Heart left ventricle (tissue), 16 donors: ENCODE results near the gene CFAP299. TPM values are rescaled to one million over a fixed set of nuclear protein-coding genes. Genes with fewer than 3 reads are reported as not detected.

Experiments
- ATAC-seq, 4 donors: fragments of 200-7000 bp; cut with Tn5 transposase; one replicate each; pipeline ENCODE4 v1.9.1; 2020 to 2022; ENCODE audit warnings: moderate library complexity in 4 of 4, mild to moderate bottlenecking in 3 of 4, moderate number of reproducible peaks in 1 of 4
- DNase-seq, 5 donors: peaks; one replicate each; pipeline ENCODE4 v3.0.0-alpha.2; 2020
- H3K27ac ChIP-seq, 12 donors: fragments of 200-600 bp; sonication (generic) in 4 of 12; one replicate each; pipeline versions ENCODE4 v1.5.0 to v1.8.0; 2016 to 2022; ENCODE audit warnings: mild to moderate bottlenecking in 2 of 12
- H3K27me3 ChIP-seq, 9 donors: fragments of 200-600 bp; sonication (generic) in 2 of 9; one replicate each; pipeline versions ENCODE4 v1.5.1 to v1.8.0; 2016 to 2022; ENCODE audit warnings: mild to moderate bottlenecking in 3 of 9
- H3K36me3 ChIP-seq, 9 donors: fragments of 200-600 bp; sonication (generic) in 2 of 9; one replicate each; pipeline versions ENCODE4 v1.5.0 to v1.8.0; 2018 to 2022; ENCODE audit warnings: mild to moderate bottlenecking in 2 of 9
- H3K4me1 ChIP-seq, 12 donors: fragments of 200-600 bp; sonication (generic) in 4 of 12; one replicate each; pipeline versions ENCODE4 v1.5.0 to v1.8.0; 2016 to 2022; ENCODE audit warnings: mild to moderate bottlenecking in 3 of 12
- H3K4me3 ChIP-seq, 12 donors: fragments of 200-600 bp; sonication (generic) in 4 of 12; one replicate each; pipeline versions ENCODE4 v1.5.0 to v1.8.0; 2017 to 2022; ENCODE audit warnings: mild to moderate bottlenecking in 9 of 12, moderate library complexity in 4 of 12
- H3K9me3 ChIP-seq, 12 donors: fragments of 200-600 bp; sonication (generic) in 4 of 12; one replicate each; pipeline versions ENCODE4 v1.5.0 to v1.8.0; 2016 to 2022; ENCODE audit warnings: mild to moderate bottlenecking in 1 of 12
- POLR2A ChIP-seq, 2 donors: fragments of 450-650 bp; IDR thresholded peaks; one replicate each; pipeline ENCODE4 v1.6.1; 2017; ENCODE audit warnings: antibody characterized with exemption in 2 of 2, mild to moderate bottlenecking in 2 of 2, moderate library complexity in 2 of 2
- WGBS, 4 donors: extraction: QIAGEN DNeasy Blood & Tissue Kit in 2 of 4; methylation state at CpG; one replicate each; pipeline versions ENCODE4 v1.1.5 to v1.1.7; 2013 to 2018; 5-methylcytosine and 5-hydroxymethylcytosine counted together
- intact Hi-C, 10 donors: fragments of 100-400 bp; cut with DNase I; formaldehyde crosslinking; loops; one replicate each; pipeline versions ENCODE4 v1.11.1 to v1.14.2; 2022
- polyA plus RNA-seq, 2 donors: library from polyadenylated mRNA; stranded (reverse); fragments of 200-250 nt; gene quantifications; one replicate each; pipeline ENCODE4 v1.2.3, GENCODE V29; 2013
- total RNA-seq, 9 donors: library from RNA; depleted of rRNA in 2 of 9; stranded (reverse); fragments of >200 nt in 2 of 9; fragmentation: NEBNext Ultra II Directional in 3 of 9; extraction: Animal tissue kit (Norgen Biotek cat#: 25700) in 3 of 9; gene quantifications; one replicate each; pipeline versions ENCODE4 v1.1.0 to v1.2.4, GENCODE V29; 2016 to 2023
- TF ChIP-seq, protein P1 (sequence below), 12 donors: fragments of 200-600 bp; sonication (generic) in 4 of 12; IDR thresholded peaks; one replicate each; pipeline versions ENCODE4 v1.5.0 to v1.8.0; 2018 to 2022; ENCODE audit warnings: antibody characterized with exemption in 12 of 12, mild to moderate bottlenecking in 5 of 12
- donor health status: ischemic (EF 13 %, LVEDD 7.1; RV severe dilation, severe dysfunction).
- donor health status: healthy with polysubstance abuse.
- donor health status: DM: no; HTN: yes; CAD: no.
- donor health status: DM: no; HTN: no; CAD: no.
- donor health status: ischemic (EF 25% LVEDD 6.9; RV normal size, moderate dysfunction).
- donor health status: ischemic (EF 25% LVEDD 5.7; RV mildly dilated, moderate dysfunction).
- donor health status: healthy.
- donor health status: DM: yes; HTN: yes; CAD: no.
- donor health status: ischemic (EF 35%, LVEDD 5.7; RV mildly dilated, moderate dysfunction).
- donor health status: nonischemic (EF 11% LVEDD 7.7; RV severe dilation, severe dysfunction).
- donor health status: DM: yes; HTN: yes; CAD: no.
- donor health status: PGD.
- donor health status: ischemic (EF 29% LVEDD 5.4; RV normal size, mild dysfunction).
- donor health status: nonischemic (EF 23%, LVEDD 6.1; RV moderate dilation, normal function).

The CFAP299 gene
- total and polyA plus RNA-seq, 11 donors: 0.25 TPM; not detected in 10

GRCh38 chr4:80876810-80877209 is 541.3 kb downstream of the CFAP299 start:
- H3K27me3 ChIP-seq: no peaks in the 10 kb centered on the region
- no peak for ATAC-seq
- no peak for DNase-seq
- H3K27ac ChIP-seq: no peak overlapping the region
- H3K4me1 ChIP-seq: no peaks in the 10 kb centered on the region
- H3K9me3 ChIP-seq: no peaks in the 10 kb centered on the region
- intact Hi-C loops: no loop called here
- H3K4me3 ChIP-seq: no peak overlapping the region
- TF ChIP-seq POLR2A (IDR thresholded peaks at IDR 0.05): no peak
- TF ChIP-seq, protein P1, sequence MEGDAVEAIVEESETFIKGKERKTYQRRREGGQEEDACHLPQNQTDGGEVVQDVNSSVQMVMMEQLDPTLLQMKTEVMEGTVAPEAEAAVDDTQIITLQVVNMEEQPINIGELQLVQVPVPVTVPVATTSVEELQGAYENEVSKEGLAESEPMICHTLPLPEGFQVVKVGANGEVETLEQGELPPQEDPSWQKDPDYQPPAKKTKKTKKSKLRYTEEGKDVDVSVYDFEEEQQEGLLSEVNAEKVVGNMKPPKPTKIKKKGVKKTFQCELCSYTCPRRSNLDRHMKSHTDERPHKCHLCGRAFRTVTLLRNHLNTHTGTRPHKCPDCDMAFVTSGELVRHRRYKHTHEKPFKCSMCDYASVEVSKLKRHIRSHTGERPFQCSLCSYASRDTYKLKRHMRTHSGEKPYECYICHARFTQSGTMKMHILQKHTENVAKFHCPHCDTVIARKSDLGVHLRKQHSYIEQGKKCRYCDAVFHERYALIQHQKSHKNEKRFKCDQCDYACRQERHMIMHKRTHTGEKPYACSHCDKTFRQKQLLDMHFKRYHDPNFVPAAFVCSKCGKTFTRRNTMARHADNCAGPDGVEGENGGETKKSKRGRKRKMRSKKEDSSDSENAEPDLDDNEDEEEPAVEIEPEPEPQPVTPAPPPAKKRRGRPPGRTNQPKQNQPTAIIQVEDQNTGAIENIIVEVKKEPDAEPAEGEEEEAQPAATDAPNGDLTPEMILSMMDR (IDR thresholded peaks at IDR 0.05): no peak
- H3K36me3 ChIP-seq: no peaks in the 10 kb centered on the region

- Histone ChIP-seq H3K36me3 (no peaks in the 10 kb centered on the region), H3K27ac (no peak overlapping the region), H3K27me3 (no peaks in the 10 kb centered on the region), H3K9me3 (no peaks in the 10 kb centered on the region), H3K4me3 (no peak overlapping the region), H3K4me1 (no peaks in the 10 kb centered on the region)
- no peak for TF ChIP-seq POLR2A (IDR thresholded peaks at IDR 0.05)
- TF ChIP-seq, protein P1 (IDR thresholded peaks at IDR 0.05): no peak
- ATAC-seq: no peak
- 17 to 19% (median 18%) methylated on average over 1 of the region's 1 CpG for WGBS, 4 donors
- DNase-seq: no peak
- intact Hi-C loops: no loop called here
Observed at GRCh38 chr4:80878218-80878617, 542.7 kb downstream of the CFAP299 start.

- 47 to 66% (median 62%) methylated on average over 5 of the region's 5 CpGs for WGBS, 4 donors
- no peak for TF ChIP-seq POLR2A (IDR thresholded peaks at IDR 0.05)
- TF ChIP-seq, protein P1 (IDR thresholded peaks at IDR 0.05): no peak
- Histone ChIP-seq H3K4me1 (no peaks in the 10 kb centered on the region), H3K9me3 (peaks cover 0 to 22% (median 0%) of the 10 kb centered on the region in 12 donors), H3K27me3 (no peaks in the 10 kb centered on the region), H3K27ac (no peak overlapping the region), H3K4me3 (no peak overlapping the region), H3K36me3 (no peaks in the 10 kb centered on the region)
- no peak for DNase-seq
- ATAC-seq: no peak
- intact Hi-C loops: no loop called here
Observed at GRCh38 chr4:80897537-80898303, 562.2 kb downstream of the CFAP299 start.

DNA sequence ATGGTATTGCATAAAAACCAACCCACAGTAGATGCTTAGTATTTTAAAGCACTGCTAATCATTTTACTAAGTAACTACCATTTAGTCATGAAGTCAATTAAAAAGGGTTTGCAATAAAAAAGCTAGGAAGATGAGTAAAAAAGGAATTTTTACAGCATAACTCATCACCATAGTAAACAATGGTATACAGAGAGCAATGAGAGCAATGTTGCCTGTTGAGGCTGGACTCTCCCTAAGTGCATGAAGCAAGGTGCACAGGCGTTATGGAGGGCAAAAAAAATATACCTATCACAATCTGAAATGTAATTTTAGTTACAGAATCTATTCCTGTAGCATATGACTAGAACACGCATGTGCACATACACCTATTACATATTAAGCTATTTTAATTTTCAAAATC is 565.4 kb downstream of the CFAP299 start:
- no peak overlapping the region for H3K27ac ChIP-seq
- no peaks in the 10 kb centered on the region for H3K36me3 ChIP-seq
- no peak for TF ChIP-seq POLR2A (IDR thresholded peaks at IDR 0.05)
- TF ChIP-seq, protein P1 (IDR thresholded peaks at IDR 0.05): no peak
- WGBS, 4 donors: 59 to 74% (median 68%) methylated on average over 2 of the region's 2 CpGs
- intact Hi-C loops: no loop called here
- DNase-seq (no peak), ATAC-seq (no peak)
- H3K4me1 ChIP-seq: no peaks in the 10 kb centered on the region
- peaks cover 0 to 9% (median 0%) of the 10 kb centered on the region in 12 donors for H3K9me3 ChIP-seq
- no peak overlapping the region for H3K4me3 ChIP-seq
- no peaks in the 10 kb centered on the region for H3K27me3 ChIP-seq
